ENCODE data around the gene ZNF253. TPM values are rescaled to one million over a fixed set of nuclear protein-coding genes. Genes with fewer than 3 reads are reported as not detected.
A peak's percentile ranks its signal among the peaks of the same experiment; 100 is the strongest.

The ZNF253 gene
- total RNA-seq, 2 experiments from 2014 or later = 4.9 to 5.2 TPM

DNA sequence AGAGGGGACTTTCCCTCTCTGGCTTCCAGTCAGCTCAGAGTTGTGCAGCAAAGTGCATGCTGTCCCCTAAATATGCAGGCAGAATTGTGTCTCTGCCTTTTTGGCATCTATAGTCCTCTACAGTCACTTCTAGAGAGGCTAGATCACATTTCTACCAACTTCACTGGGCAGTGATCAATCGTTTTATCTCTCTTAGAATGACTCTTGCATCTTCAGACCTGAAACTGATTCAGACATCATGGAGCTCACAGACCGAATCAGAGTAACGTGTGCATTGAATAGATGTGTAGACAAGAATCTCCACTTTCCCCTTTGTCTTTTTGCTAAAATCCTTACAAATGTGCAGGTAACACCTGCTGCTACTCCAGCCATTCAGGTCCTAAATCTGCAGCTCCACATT, 6.2 kb downstream of the ZNF253 start:
- DNase-seq (no peak), ATAC-seq (ENCODE audit: poor library complexity) (no peak)
- Mint-ChIP-seq H3K4me1 (ENCODE audit: low read depth) (peaks cover 57% of the 10 kb centered on the region), H3K4me3 (peak overlapping the region; percentile 0), H3K27ac (peak overlapping the region; percentile 75), H3K36me3 (ENCODE audit: low read depth) (peaks cover 49% of the 10 kb centered on the region), H3K9me3 (no peaks in the 10 kb centered on the region), H3K27me3 (no peaks in the 10 kb centered on the region)
- peaks cover 13% of the 10 kb centered on the region for H3K4me1 ChIP-seq (ENCODE audit: insufficient read depth, low read length)
- intact Hi-C loops (cut with DNase I, micrococcal nuclease) = no loop called here
- H3K27ac ChIP-seq (ENCODE audit: low read depth in 1 of 2, low read length in 2 of 2) = no peak overlapping the region
- CTCF ChIA-PET = no interaction called here
- peaks cover 7% of the 10 kb centered on the region for H3K36me3 ChIP-seq (ENCODE audit: insufficient read depth, low read length)
- TF ChIP-seq, protein P1, sequence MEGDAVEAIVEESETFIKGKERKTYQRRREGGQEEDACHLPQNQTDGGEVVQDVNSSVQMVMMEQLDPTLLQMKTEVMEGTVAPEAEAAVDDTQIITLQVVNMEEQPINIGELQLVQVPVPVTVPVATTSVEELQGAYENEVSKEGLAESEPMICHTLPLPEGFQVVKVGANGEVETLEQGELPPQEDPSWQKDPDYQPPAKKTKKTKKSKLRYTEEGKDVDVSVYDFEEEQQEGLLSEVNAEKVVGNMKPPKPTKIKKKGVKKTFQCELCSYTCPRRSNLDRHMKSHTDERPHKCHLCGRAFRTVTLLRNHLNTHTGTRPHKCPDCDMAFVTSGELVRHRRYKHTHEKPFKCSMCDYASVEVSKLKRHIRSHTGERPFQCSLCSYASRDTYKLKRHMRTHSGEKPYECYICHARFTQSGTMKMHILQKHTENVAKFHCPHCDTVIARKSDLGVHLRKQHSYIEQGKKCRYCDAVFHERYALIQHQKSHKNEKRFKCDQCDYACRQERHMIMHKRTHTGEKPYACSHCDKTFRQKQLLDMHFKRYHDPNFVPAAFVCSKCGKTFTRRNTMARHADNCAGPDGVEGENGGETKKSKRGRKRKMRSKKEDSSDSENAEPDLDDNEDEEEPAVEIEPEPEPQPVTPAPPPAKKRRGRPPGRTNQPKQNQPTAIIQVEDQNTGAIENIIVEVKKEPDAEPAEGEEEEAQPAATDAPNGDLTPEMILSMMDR (IDR thresholded peaks at IDR 0.05) = no peak
- POLR2A ChIA-PET = interaction anchor here (0.7 to 2.9 kb wide), 8 partner anchors 30 to 208 kb away, joined by 3 to 15 read pairs (median 8); partner anchors contain the start of genes ATP13A1, ZNF101, ZNF14 and ZNF506
- no peaks in the 10 kb centered on the region for H3K27me3 ChIP-seq (ENCODE audit: control insufficient read depth in 1 of 2, insufficient read depth in 2 of 2, low read length in 2 of 2)
- no peak overlapping the region for H3K4me3 ChIP-seq (ENCODE audit: low read length)
- peaks cover 0 to 10% of the 10 kb centered on the region in 2 experiments for H3K9me3 ChIP-seq (ENCODE audit: control insufficient read depth in 1 of 2, insufficient read depth in 1 of 2, low read length in 2 of 2)

DNA sequence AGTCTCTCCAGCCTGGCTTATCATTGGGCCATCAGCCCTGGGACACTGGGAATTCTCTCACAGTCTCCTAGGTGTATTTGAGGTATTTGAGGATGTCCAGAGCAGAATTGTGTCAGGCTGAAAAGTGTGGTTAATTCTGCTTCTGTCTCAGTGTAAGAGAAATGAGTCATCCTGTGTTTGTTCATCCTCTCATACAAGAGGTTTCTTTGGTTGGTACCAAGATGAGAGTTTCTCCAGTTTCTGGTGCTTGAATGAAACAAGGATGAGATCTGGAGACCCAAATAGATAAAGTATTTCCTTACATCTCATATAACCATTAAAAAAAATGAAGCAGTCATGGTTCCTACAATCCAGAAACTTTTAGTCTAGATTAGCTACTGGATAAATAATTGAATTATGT, 7.7 kb downstream of the ZNF253 start:
- Mint-ChIP-seq H3K27ac (peak overlapping the region; percentile 59), H3K4me1 (ENCODE audit: low read depth) (peaks cover 47% of the 10 kb centered on the region), H3K4me3 (no peak overlapping the region), H3K27me3 (no peaks in the 10 kb centered on the region), H3K36me3 (ENCODE audit: low read depth) (peaks cover 51% of the 10 kb centered on the region), H3K9me3 (no peaks in the 10 kb centered on the region)
- H3K36me3 ChIP-seq (ENCODE audit: insufficient read depth, low read length) = peaks cover 7% of the 10 kb centered on the region
- ChIA-PET CTCF (no interaction called here), POLR2A (interaction anchor here (1.1 kb wide), 1 partner anchor 28 kb away, joined by 3 read pairs; the partner anchor contains the start of gene ZNF93)
- no peak overlapping the region for H3K27ac ChIP-seq (ENCODE audit: low read depth in 1 of 2, low read length in 2 of 2)
- ATAC-seq (ENCODE audit: poor library complexity) (no peak), DNase-seq (no peak)
- no peak overlapping the region for H3K4me3 ChIP-seq (ENCODE audit: low read length)
- H3K27me3 ChIP-seq (ENCODE audit: control insufficient read depth in 1 of 2, insufficient read depth in 2 of 2, low read length in 2 of 2) = no peaks in the 10 kb centered on the region
- H3K9me3 ChIP-seq (ENCODE audit: control insufficient read depth in 1 of 2, insufficient read depth in 1 of 2, low read length in 2 of 2) = peaks cover 0 to 10% of the 10 kb centered on the region in 2 experiments
- TF ChIP-seq, protein P1 (IDR thresholded peaks at IDR 0.05) = no peak
- intact Hi-C loops (cut with DNase I, micrococcal nuclease) = no loop called here
- H3K4me1 ChIP-seq (ENCODE audit: insufficient read depth, low read length) = peaks cover 9% of the 10 kb centered on the region

DNA sequence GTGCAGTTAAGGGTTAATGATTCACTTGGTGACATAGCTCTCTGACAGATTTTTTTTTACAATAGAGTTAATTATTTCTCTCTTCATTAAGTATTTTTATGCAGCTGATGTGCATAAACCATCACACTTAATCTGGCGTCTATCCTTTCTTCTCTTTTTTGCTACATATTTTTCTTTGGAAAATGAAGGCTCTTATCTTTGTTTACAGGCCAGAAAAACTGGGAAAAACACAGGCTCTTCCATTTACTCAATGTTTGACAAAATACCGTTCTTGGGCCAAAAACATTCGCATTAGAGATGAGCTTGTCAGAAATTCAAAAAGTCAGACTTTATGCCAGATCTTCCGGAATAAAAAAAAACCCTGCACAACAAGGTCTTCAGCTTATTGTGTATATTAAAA, 12.0 kb downstream of the ZNF253 start:
- ChIA-PET CTCF (no interaction called here), POLR2A (interaction anchor here (1.6 to 2.2 kb wide), 2 partner anchors 12 to 23 kb away, joined by 7 to 8 read pairs; partner anchors contain the start of genes ZNF253 and ZNF93)
- Histone ChIP-seq H3K4me1 (ENCODE audit: insufficient read depth, low read length) (no peaks in the 10 kb centered on the region), H3K36me3 (ENCODE audit: insufficient read depth, low read length) (peaks cover 26% of the 10 kb centered on the region), H3K27ac (ENCODE audit: low read depth in 1 of 2, low read length in 2 of 2) (no peak overlapping the region), H3K9me3 (ENCODE audit: control insufficient read depth in 1 of 2, insufficient read depth in 1 of 2, low read length in 2 of 2) (peaks cover 0 to 10% of the 10 kb centered on the region in 2 experiments), H3K4me3 (ENCODE audit: low read length) (no peak overlapping the region), H3K27me3 (ENCODE audit: control insufficient read depth in 1 of 2, insufficient read depth in 2 of 2, low read length in 2 of 2) (no peaks in the 10 kb centered on the region)
- TF ChIP-seq, protein P1 (IDR thresholded peaks at IDR 0.05) = no peak
- H3K27ac Mint-ChIP-seq = no peak overlapping the region
- no peak for DNase-seq
- peaks cover 17% of the 10 kb centered on the region for H3K4me1 Mint-ChIP-seq (ENCODE audit: low read depth)
- H3K9me3 Mint-ChIP-seq = no peaks in the 10 kb centered on the region
- intact Hi-C loops (cut with DNase I, micrococcal nuclease) = no loop called here
- H3K27me3 Mint-ChIP-seq = no peaks in the 10 kb centered on the region
- peaks cover 85% of the 10 kb centered on the region for H3K36me3 Mint-ChIP-seq (ENCODE audit: low read depth)
- no peak overlapping the region for H3K4me3 Mint-ChIP-seq
- ATAC-seq (ENCODE audit: poor library complexity) = no peak

All from CD4-positive, alpha-beta T cell (primary cell).